ENCODE measurements around the gene RGPD5. TPM values are rescaled to one million over a fixed set of nuclear protein-coding genes. Genes with fewer than 3 reads are reported as not detected.
"Not testable (repeated sequence)": the region's sequence is repeated elsewhere in the genome, so short reads cannot be mapped to it uniquely, and the experiment has no call there.

The RGPD5 gene
- polyA plus RNA-seq, 3 donors from 2014 or later, result 0.84 to 4.2 (median 1.5) TPM

- not testable (repeated sequence) for H3K27me3 Mint-ChIP-seq (ENCODE audit: low read depth in 3 of 3); H3K27ac Mint-ChIP-seq; H3K4me1 Mint-ChIP-seq; H3K9me3 Mint-ChIP-seq; H3K36me3 Mint-ChIP-seq; H3K4me3 Mint-ChIP-seq; DNase-seq
These were observed 1.4 kb upstream of the RGPD5 start for GRCh38 chr2:109792659-109793058.

GRCh38 chr2:109871129-109871751 is 77.1 kb downstream of the RGPD5 start:
- not testable (repeated sequence) for H3K27me3 Mint-ChIP-seq (ENCODE audit: low read depth in 3 of 3); H3K36me3 Mint-ChIP-seq

GRCh38 chr2:109876625-109877024 is 82.5 kb downstream of the RGPD5 start:
- not testable (repeated sequence) for H3K9me3 Mint-ChIP-seq; H3K4me1 Mint-ChIP-seq; H3K27ac Mint-ChIP-seq; DNase-seq; H3K27me3 Mint-ChIP-seq (ENCODE audit: low read depth in 3 of 3); H3K36me3 Mint-ChIP-seq; H3K4me3 Mint-ChIP-seq

More at GRCh38 chr2:109871129-109871751, 77.1 kb downstream of the RGPD5 start:
- H3K4me1 Mint-ChIP-seq, DNase-seq, H3K9me3 Mint-ChIP-seq, H3K27ac Mint-ChIP-seq, H3K4me3 Mint-ChIP-seq: not testable (repeated sequence)

GRCh38 chr2:109882112-109882511 is 88.0 kb downstream of the RGPD5 start:
- H3K27ac Mint-ChIP-seq; H3K4me3 Mint-ChIP-seq; H3K9me3 Mint-ChIP-seq; H3K36me3 Mint-ChIP-seq; DNase-seq; H3K27me3 Mint-ChIP-seq (ENCODE audit: low read depth in 3 of 3); H3K4me1 Mint-ChIP-seq: not testable (repeated sequence)

GRCh38 chr2:109888414-109888813 is 94.3 kb downstream of the RGPD5 start:
- not testable (repeated sequence) for H3K4me1 Mint-ChIP-seq; DNase-seq; H3K36me3 Mint-ChIP-seq; H3K27me3 Mint-ChIP-seq (ENCODE audit: low read depth in 3 of 3); H3K9me3 Mint-ChIP-seq; H3K4me3 Mint-ChIP-seq; H3K27ac Mint-ChIP-seq

- H3K27ac Mint-ChIP-seq; DNase-seq; H3K4me1 Mint-ChIP-seq; H3K36me3 Mint-ChIP-seq; H3K27me3 Mint-ChIP-seq (ENCODE audit: low read depth in 3 of 3); H3K4me3 Mint-ChIP-seq; H3K9me3 Mint-ChIP-seq: not testable (repeated sequence)
These were observed 95.8 kb downstream of the RGPD5 start for GRCh38 chr2:109889909-109890308.

GRCh38 chr2:109891024-109891423 is 96.9 kb downstream of the RGPD5 start:
- not testable (repeated sequence) for H3K9me3 Mint-ChIP-seq; H3K36me3 Mint-ChIP-seq; H3K4me1 Mint-ChIP-seq; H3K27me3 Mint-ChIP-seq (ENCODE audit: low read depth in 3 of 3); H3K4me3 Mint-ChIP-seq; H3K27ac Mint-ChIP-seq; DNase-seq

GRCh38 chr2:109893736-109894135 is 99.6 kb downstream of the RGPD5 start:
- not testable (repeated sequence) for DNase-seq; H3K9me3 Mint-ChIP-seq; H3K27ac Mint-ChIP-seq; H3K4me1 Mint-ChIP-seq; H3K36me3 Mint-ChIP-seq; H3K27me3 Mint-ChIP-seq (ENCODE audit: low read depth in 3 of 3); H3K4me3 Mint-ChIP-seq

GRCh38 chr2:109894141-109894540 is 100.0 kb downstream of the RGPD5 start:
- not testable (repeated sequence) for H3K4me1 Mint-ChIP-seq; DNase-seq; H3K9me3 Mint-ChIP-seq; H3K36me3 Mint-ChIP-seq; H3K27me3 Mint-ChIP-seq (ENCODE audit: low read depth in 3 of 3); H3K27ac Mint-ChIP-seq; H3K4me3 Mint-ChIP-seq

- H3K9me3 Mint-ChIP-seq; H3K27ac Mint-ChIP-seq; H3K36me3 Mint-ChIP-seq; H3K4me3 Mint-ChIP-seq; H3K4me1 Mint-ChIP-seq; H3K27me3 Mint-ChIP-seq (ENCODE audit: low read depth in 3 of 3); DNase-seq: not testable (repeated sequence)
These were observed 101.2 kb downstream of the RGPD5 start for GRCh38 chr2:109895090-109895869.

GRCh38 chr2:109896212-109896611 is 102.1 kb downstream of the RGPD5 start:
- not testable (repeated sequence) for H3K27ac Mint-ChIP-seq; H3K36me3 Mint-ChIP-seq; H3K4me1 Mint-ChIP-seq; H3K27me3 Mint-ChIP-seq (ENCODE audit: low read depth in 3 of 3); H3K4me3 Mint-ChIP-seq; DNase-seq; H3K9me3 Mint-ChIP-seq

- H3K4me1 Mint-ChIP-seq; H3K27me3 Mint-ChIP-seq (ENCODE audit: low read depth in 3 of 3); H3K27ac Mint-ChIP-seq: not testable (repeated sequence)
These were observed 103.8 kb downstream of the RGPD5 start for GRCh38 chr2:109897769-109898461.

GRCh38 chr2:109898462-109899336 is 104.6 kb downstream of the RGPD5 start, which contains the start of gene LIMS3:
Gene LIMS3 (plus strand): TSS chr2:109898688. CDS start chr2:109898729, 41 bp downstream.
- H3K4me3 Mint-ChIP-seq; H3K36me3 Mint-ChIP-seq; H3K4me1 Mint-ChIP-seq; H3K9me3 Mint-ChIP-seq; H3K27me3 Mint-ChIP-seq (ENCODE audit: low read depth in 3 of 3); H3K27ac Mint-ChIP-seq; DNase-seq: not testable (repeated sequence)

More at GRCh38 chr2:109897769-109898461, 103.8 kb downstream of the RGPD5 start:
- not testable (repeated sequence) for DNase-seq, H3K4me3 Mint-ChIP-seq, H3K9me3 Mint-ChIP-seq, H3K36me3 Mint-ChIP-seq

GRCh38 chr2:109905796-109906195 is 111.7 kb downstream of the RGPD5 start:
- H3K27ac Mint-ChIP-seq; H3K9me3 Mint-ChIP-seq; H3K27me3 Mint-ChIP-seq (ENCODE audit: low read depth in 3 of 3); DNase-seq; H3K4me1 Mint-ChIP-seq; H3K36me3 Mint-ChIP-seq; H3K4me3 Mint-ChIP-seq: not testable (repeated sequence)
